ENCODE measurements around the gene CUBN. TPM values are rescaled to one million over a fixed set of nuclear protein-coding genes. Genes with fewer than 3 reads are reported as not detected.

Gene CUBN
- total RNA-seq, 2 donors from 2014 or later: 1.1 to 2.3 TPM

GRCh38 chr10:16945593-16945992 is 184.0 kb downstream of the CUBN start:
- DNase-seq (ENCODE audit: low spot score): no peak
- intact Hi-C loops (cut with DNase I): no loop called here

- DNase-seq (ENCODE audit: low spot score): no peak
- intact Hi-C loops (cut with DNase I): no loop called here
These were observed 184.6 kb downstream of the CUBN start for GRCh38 chr10:16944986-16945385.

GRCh38 chr10:16944402-16944801 is 185.2 kb downstream of the CUBN start:
- intact Hi-C loops (cut with DNase I): no loop called here
- no peak for DNase-seq (ENCODE audit: low spot score)

- intact Hi-C loops (cut with DNase I): no loop called here
- DNase-seq (ENCODE audit: low spot score): no peak
These were observed 186.0 kb downstream of the CUBN start for GRCh38 chr10:16943295-16944285.

GRCh38 chr10:16942381-16943078 is 187.1 kb downstream of the CUBN start:
- intact Hi-C loops (cut with DNase I): no loop called here
- DNase-seq (ENCODE audit: low spot score): no peak

GRCh38 chr10:16941870-16942269 is 187.7 kb downstream of the CUBN start:
- intact Hi-C loops (cut with DNase I): no loop called here
- DNase-seq (ENCODE audit: low spot score): no peak

GRCh38 chr10:16941067-16941466 is 188.5 kb downstream of the CUBN start:
- intact Hi-C loops (cut with DNase I): no loop called here
- no peak for DNase-seq (ENCODE audit: low spot score)

GRCh38 chr10:16938952-16939351 is 190.7 kb downstream of the CUBN start:
- DNase-seq (ENCODE audit: low spot score): no peak
- intact Hi-C loops (cut with DNase I): no loop called here

- intact Hi-C loops (cut with DNase I): no loop called here
- no peak for DNase-seq (ENCODE audit: low spot score)
These were observed 195.2 kb downstream of the CUBN start for GRCh38 chr10:16934461-16934860.

GRCh38 chr10:16933783-16934182 is 195.8 kb downstream of the CUBN start:
- no peak for DNase-seq (ENCODE audit: low spot score)
- intact Hi-C loops (cut with DNase I): no loop called here

- intact Hi-C loops (cut with DNase I): no loop called here
These were observed 197.7 kb downstream of the CUBN start for GRCh38 chr10:16931930-16932329.

GRCh38 chr10:16930540-16930939 is 199.1 kb downstream of the CUBN start:
- intact Hi-C loops (cut with DNase I): no loop called here
- no peak for DNase-seq (ENCODE audit: low spot score)

More at GRCh38 chr10:16931930-16932329, 197.7 kb downstream of the CUBN start:
- no peak for DNase-seq (ENCODE audit: low spot score)

GRCh38 chr10:16929069-16929468 is 200.5 kb downstream of the CUBN start:
- DNase-seq (ENCODE audit: low spot score): no peak
- intact Hi-C loops (cut with DNase I): no loop called here

- DNase-seq (ENCODE audit: low spot score): no peak
- intact Hi-C loops (cut with DNase I): no loop called here
These were observed 202.1 kb downstream of the CUBN start for GRCh38 chr10:16927546-16927945.

GRCh38 chr10:16923726-16924125 is 205.9 kb downstream of the CUBN start:
- DNase-seq (ENCODE audit: low spot score): no peak
- intact Hi-C loops (cut with DNase I): no loop called here

- DNase-seq (ENCODE audit: low spot score): no peak
- intact Hi-C loops (cut with DNase I): no loop called here
These were observed 206.3 kb downstream of the CUBN start for GRCh38 chr10:16923309-16923708.

- intact Hi-C loops (cut with DNase I): no loop called here
- no peak for DNase-seq (ENCODE audit: low spot score)
These were observed 210.3 kb downstream of the CUBN start for GRCh38 chr10:16919121-16919982.

- no peak for DNase-seq (ENCODE audit: low spot score)
- intact Hi-C loops (cut with DNase I): no loop called here
These were observed 213.1 kb downstream of the CUBN start for GRCh38 chr10:16916496-16916895.

- DNase-seq (ENCODE audit: low spot score): no peak
- intact Hi-C loops (cut with DNase I): no loop called here
These were observed 214.3 kb downstream of the CUBN start for GRCh38 chr10:16915300-16915699.

GRCh38 chr10:16913266-16913665 is 216.3 kb downstream of the CUBN start:
- intact Hi-C loops (cut with DNase I): no loop called here
- no peak for DNase-seq (ENCODE audit: low spot score)
